ENCODE data around the gene TDRD7. TPM values are rescaled to one million over a fixed set of nuclear protein-coding genes. Genes with fewer than 3 reads are reported as not detected.

The TDRD7 gene
- total and polyA plus RNA-seq, 4 donors, result 12.1 to 20.6 (median 15.1) TPM

DNA sequence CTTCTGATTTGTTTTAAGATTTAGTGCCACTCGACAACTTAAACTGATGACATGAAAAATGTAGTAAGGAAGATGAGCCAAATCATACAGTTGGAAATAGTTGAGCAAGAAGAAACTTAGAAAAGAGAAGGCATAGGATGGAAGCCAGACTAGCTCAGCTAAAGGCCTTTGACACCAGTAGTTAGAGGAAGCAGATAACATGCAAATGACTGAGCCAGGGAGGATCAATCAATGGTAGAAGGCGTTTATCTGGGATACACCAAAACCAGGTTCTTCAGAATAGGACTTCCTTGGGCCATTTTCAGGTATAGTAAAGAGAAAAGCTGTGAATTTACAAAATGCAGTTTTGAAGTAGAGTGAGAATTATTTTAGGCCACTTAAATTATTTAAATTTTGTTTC, 3.2 kb downstream of the TDRD7 start:
- Histone ChIP-seq H3K27me3 (ENCODE audit: control insufficient read depth, insufficient read depth, low read length) (no peaks in the 10 kb centered on the region), H3K9me3 (ENCODE audit: control insufficient read depth, insufficient read depth, low read length) (no peaks in the 10 kb centered on the region), H3K27ac (ENCODE audit: low read depth, low read length) (no peak overlapping the region), H3K4me3 (ENCODE audit: low read depth, low read length) (no peak overlapping the region), H3K36me3 (ENCODE audit: control insufficient read depth, insufficient read depth, low read length) (no peaks in the 10 kb centered on the region), H3K4me1 (ENCODE audit: control insufficient read depth, insufficient read depth, low read length) (peaks cover 2% of the 10 kb centered on the region)
- WGBS (ENCODE audit: insufficient coverage), result 100% methylated on average over 1 of the region's 2 CpGs
- DNase-seq (ENCODE audit: low read depth in 4 of 6, low spot score in 6 of 6), result no peak

DNA sequence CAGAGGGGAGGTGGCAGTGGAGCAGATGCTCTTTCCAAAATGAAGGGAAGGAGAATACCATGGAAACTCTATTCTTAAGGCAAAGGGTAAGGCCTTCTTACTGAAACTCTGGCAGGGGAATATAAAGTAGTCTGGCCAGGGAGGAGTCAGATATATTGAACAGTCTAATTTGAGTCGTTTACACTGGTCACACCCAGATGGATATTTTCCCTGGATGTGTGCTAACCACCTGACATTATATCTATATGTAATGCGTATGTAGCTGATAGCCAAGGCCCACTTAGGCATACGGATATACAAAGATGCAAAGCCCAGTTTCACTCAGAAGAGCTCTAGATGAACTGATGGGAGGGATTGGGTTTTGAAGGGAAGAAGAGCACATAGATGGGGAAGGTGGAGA, 7.0 kb downstream of the TDRD7 start:
- H3K4me1 ChIP-seq (ENCODE audit: control insufficient read depth, insufficient read depth, low read length), result no peaks in the 10 kb centered on the region
- H3K9me3 ChIP-seq (ENCODE audit: control insufficient read depth, insufficient read depth, low read length), result no peaks in the 10 kb centered on the region
- no peak overlapping the region for H3K27ac ChIP-seq (ENCODE audit: low read depth, low read length)
- no peak overlapping the region for H3K4me3 ChIP-seq (ENCODE audit: low read depth, low read length)
- no peaks in the 10 kb centered on the region for H3K36me3 ChIP-seq (ENCODE audit: control insufficient read depth, insufficient read depth, low read length)
- DNase-seq (ENCODE audit: low read depth in 4 of 6, low spot score in 6 of 6), result no peak
- no peaks in the 10 kb centered on the region for H3K27me3 ChIP-seq (ENCODE audit: control insufficient read depth, insufficient read depth, low read length)
- 100% methylated on average over 1 of the region's 3 CpGs for WGBS (ENCODE audit: insufficient coverage)

DNA sequence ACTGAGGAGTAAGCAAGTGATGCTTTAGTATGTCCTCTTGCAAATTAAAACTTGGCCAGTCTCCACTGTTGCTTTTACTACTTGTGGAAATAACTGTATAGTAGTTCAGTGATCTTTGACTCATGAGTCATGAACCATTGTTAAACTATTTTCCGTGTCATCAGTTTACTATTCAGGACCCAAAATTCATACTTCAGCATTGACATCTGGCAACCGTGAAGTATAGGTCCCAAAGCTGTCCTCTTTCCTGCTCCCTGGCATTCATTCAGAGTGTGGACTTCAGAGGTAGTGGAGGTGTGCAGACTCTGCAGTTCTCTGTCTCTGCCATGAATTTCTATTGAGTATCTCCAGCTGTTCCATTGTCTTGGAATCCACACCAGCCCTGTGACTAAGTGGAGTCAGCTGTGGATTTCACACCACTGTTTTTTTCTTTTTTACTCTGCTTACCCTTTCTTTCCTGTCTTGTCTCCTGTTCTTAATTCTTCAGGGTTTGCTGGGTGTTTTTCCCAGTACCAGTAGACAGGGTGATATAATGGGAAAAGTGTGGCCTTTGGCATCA, 7.5 kb downstream of the TDRD7 start:
- H3K27ac ChIP-seq (ENCODE audit: low read depth, low read length), result no peak overlapping the region
- H3K9me3 ChIP-seq (ENCODE audit: control insufficient read depth, insufficient read depth, low read length), result no peaks in the 10 kb centered on the region
- H3K27me3 ChIP-seq (ENCODE audit: control insufficient read depth, insufficient read depth, low read length), result no peaks in the 10 kb centered on the region
- H3K4me1 ChIP-seq (ENCODE audit: control insufficient read depth, insufficient read depth, low read length), result no peaks in the 10 kb centered on the region
- 20% methylated on average over 1 of the region's 2 CpGs for WGBS (ENCODE audit: insufficient coverage)
- H3K36me3 ChIP-seq (ENCODE audit: control insufficient read depth, insufficient read depth, low read length), result no peaks in the 10 kb centered on the region
- no peak for DNase-seq (ENCODE audit: low read depth in 4 of 6, low spot score in 6 of 6)
- no peak overlapping the region for H3K4me3 ChIP-seq (ENCODE audit: low read depth, low read length)

DNA sequence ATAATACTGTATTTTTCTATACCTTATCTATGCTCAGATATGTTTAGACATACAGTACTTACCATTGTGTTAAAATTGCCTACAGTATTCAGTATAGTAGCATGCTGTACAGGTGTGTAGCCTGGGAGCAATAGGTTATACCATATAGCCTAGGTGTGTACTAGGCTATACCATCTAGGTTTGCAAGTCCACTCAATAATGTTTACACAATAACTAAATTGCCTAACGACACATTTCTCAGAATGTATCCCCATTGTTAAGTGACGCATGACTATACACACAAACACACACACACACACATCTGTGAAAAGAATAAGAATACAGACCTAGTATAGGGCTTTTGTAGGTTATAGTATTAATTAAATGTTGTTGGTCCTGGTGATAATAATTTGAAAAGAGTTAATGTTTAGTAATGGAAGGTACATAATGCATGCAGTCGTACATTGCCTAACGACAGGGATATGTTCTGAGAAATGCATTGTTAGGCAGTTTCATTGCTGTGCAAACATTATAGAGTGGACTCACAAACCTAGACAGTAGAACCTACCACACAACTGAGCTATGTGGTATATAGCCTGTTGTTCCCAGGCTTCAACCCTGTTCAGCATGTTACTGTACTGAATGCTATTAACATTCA, 13.6 kb downstream of the TDRD7 start:
- H3K27me3 ChIP-seq (ENCODE audit: control insufficient read depth, insufficient read depth, low read length), result no peaks in the 10 kb centered on the region
- no peak for DNase-seq (ENCODE audit: low read depth in 4 of 6, low spot score in 6 of 6)
- H3K9me3 ChIP-seq (ENCODE audit: control insufficient read depth, insufficient read depth, low read length), result no peaks in the 10 kb centered on the region
- peaks cover 2% of the 10 kb centered on the region for H3K36me3 ChIP-seq (ENCODE audit: control insufficient read depth, insufficient read depth, low read length)
- H3K4me1 ChIP-seq (ENCODE audit: control insufficient read depth, insufficient read depth, low read length), result no peaks in the 10 kb centered on the region
- H3K27ac ChIP-seq (ENCODE audit: low read depth, low read length), result no peak overlapping the region
- no peak overlapping the region for H3K4me3 ChIP-seq (ENCODE audit: low read depth, low read length)
- 100% methylated on average over 1 of the region's 4 CpGs for WGBS (ENCODE audit: insufficient coverage)

DNA sequence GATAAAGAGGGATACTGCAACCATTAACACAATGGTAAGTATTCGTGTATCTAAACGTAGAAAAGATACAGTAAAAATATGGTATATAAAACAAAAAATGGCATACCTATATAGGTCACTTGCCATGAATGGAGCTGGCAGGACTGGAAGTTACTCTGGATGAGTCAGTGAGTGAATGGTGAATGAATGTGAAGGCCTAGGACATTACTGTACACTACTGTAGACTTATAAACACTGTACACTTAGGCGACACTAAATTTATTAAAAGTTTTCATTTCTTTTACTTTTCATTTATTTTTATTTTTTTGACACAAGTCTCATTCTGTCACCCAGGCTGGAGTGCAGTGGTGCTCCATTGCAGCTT, 14.1 kb downstream of the TDRD7 start:
- no peak for DNase-seq (ENCODE audit: low read depth in 4 of 6, low spot score in 6 of 6)
- no peaks in the 10 kb centered on the region for H3K27me3 ChIP-seq (ENCODE audit: control insufficient read depth, insufficient read depth, low read length)
- peaks cover 2% of the 10 kb centered on the region for H3K36me3 ChIP-seq (ENCODE audit: control insufficient read depth, insufficient read depth, low read length)
- H3K9me3 ChIP-seq (ENCODE audit: control insufficient read depth, insufficient read depth, low read length), result no peaks in the 10 kb centered on the region
- H3K27ac ChIP-seq (ENCODE audit: low read depth, low read length), result no peak overlapping the region
- no peaks in the 10 kb centered on the region for H3K4me1 ChIP-seq (ENCODE audit: control insufficient read depth, insufficient read depth, low read length)
- no peak overlapping the region for H3K4me3 ChIP-seq (ENCODE audit: low read depth, low read length)
- whole genome bisulfite sequencing (ENCODE audit: insufficient coverage), result no CpG with 5 or more reads among the region's 3 CpGs

DNA sequence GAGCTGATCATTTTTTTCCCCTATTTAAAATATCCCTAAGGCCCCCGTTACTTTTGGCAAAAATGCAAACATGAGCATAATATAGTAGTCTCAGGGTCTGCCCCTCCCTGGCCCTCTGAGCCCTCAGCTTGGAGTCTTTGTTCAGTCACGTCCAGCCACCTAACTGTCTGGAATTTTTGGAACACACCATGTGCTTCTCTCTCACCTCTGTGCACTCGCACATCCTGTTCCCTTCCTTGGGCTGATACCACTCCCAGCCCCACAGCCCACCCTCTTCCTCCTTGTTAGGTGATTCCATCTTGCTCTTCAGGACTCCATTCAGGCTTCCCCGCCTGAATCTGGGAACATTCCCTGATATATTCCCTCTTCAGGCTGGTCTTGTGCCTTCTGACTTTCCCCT, 16.0 kb downstream of the TDRD7 start:
- no peak overlapping the region for H3K27ac ChIP-seq (ENCODE audit: low read depth, low read length)
- H3K36me3 ChIP-seq (ENCODE audit: control insufficient read depth, insufficient read depth, low read length), result peaks cover 2% of the 10 kb centered on the region
- WGBS (ENCODE audit: insufficient coverage), result 82% methylated on average over 3 of the region's 4 CpGs
- DNase-seq (ENCODE audit: low read depth in 4 of 6, low spot score in 6 of 6), result no peak
- H3K27me3 ChIP-seq (ENCODE audit: control insufficient read depth, insufficient read depth, low read length), result no peaks in the 10 kb centered on the region
- no peaks in the 10 kb centered on the region for H3K9me3 ChIP-seq (ENCODE audit: control insufficient read depth, insufficient read depth, low read length)
- no peaks in the 10 kb centered on the region for H3K4me1 ChIP-seq (ENCODE audit: control insufficient read depth, insufficient read depth, low read length)
- no peak overlapping the region for H3K4me3 ChIP-seq (ENCODE audit: low read depth, low read length)

DNA sequence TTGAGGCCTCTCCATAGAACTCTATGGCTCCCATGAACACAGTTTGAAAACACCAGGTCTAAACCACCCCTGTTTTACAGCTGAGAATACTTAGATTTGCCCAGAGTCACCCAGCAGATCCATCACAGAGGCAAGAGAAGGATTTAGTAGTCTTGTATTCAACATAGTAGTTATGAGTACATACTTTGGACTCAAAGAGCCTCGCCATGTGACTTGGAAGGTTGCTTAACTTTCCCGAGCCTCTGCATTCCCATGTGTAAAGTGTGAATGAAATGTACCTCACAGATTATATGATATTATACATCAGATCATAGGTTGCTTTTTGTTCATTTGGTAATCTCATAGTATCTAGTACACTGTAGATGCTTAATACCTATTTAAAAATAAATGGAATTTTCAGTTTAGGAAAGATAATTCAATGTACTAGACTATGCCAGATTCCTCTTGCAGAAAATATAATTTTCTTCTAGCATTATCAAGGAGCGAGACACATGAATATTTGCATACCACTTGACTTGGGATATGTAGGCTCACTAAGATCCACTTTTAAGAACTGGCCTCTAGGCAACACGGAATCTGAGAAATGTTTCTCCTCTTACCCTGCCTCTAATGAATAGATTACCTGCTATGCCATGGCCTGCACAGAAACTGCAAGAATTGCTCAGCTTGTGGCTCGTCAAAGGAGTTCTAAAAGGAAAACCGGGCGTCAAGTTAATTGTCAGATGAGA, 18.6 kb downstream of the TDRD7 start:
- H3K27ac ChIP-seq (ENCODE audit: low read depth, low read length), result no peak overlapping the region
- H3K27me3 ChIP-seq (ENCODE audit: control insufficient read depth, insufficient read depth, low read length), result no peaks in the 10 kb centered on the region
- 94% methylated on average over 3 of the region's 7 CpGs for WGBS (ENCODE audit: insufficient coverage)
- no peaks in the 10 kb centered on the region for H3K9me3 ChIP-seq (ENCODE audit: control insufficient read depth, insufficient read depth, low read length)
- no peaks in the 10 kb centered on the region for H3K4me1 ChIP-seq (ENCODE audit: control insufficient read depth, insufficient read depth, low read length)
- peak in 1 of 6 donors; percentile 53 for DNase-seq (ENCODE audit: low read depth in 4 of 6, low spot score in 6 of 6)
- H3K4me3 ChIP-seq (ENCODE audit: low read depth, low read length), result no peak overlapping the region
- H3K36me3 ChIP-seq (ENCODE audit: control insufficient read depth, insufficient read depth, low read length), result peaks cover 2% of the 10 kb centered on the region

DNA sequence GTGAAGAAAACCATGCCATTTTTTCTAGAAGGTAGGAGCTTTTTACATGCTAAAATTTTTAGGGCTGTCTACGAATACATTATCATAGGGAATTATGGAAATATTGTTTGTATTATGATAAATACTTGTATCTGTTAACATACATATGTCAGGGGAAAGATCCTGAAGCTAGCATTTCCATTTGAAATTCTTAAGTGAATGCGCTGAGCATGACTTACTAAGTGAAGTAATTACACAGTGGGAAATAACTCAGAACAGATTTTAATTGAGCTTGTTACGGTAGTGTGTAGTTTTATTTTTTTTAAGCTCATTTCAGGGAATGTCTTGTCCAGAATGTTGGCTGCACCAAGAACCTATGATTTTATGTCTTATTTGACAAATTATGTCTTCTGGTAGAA, 19.1 kb downstream of the TDRD7 start:
- Histone ChIP-seq H3K4me1 (ENCODE audit: control insufficient read depth, insufficient read depth, low read length) (no peaks in the 10 kb centered on the region), H3K27ac (ENCODE audit: low read depth, low read length) (no peak overlapping the region), H3K9me3 (ENCODE audit: control insufficient read depth, insufficient read depth, low read length) (no peaks in the 10 kb centered on the region), H3K27me3 (ENCODE audit: control insufficient read depth, insufficient read depth, low read length) (no peaks in the 10 kb centered on the region), H3K4me3 (ENCODE audit: low read depth, low read length) (no peak overlapping the region), H3K36me3 (ENCODE audit: control insufficient read depth, insufficient read depth, low read length) (peaks cover 2% of the 10 kb centered on the region)
- no CpG with 5 or more reads among the region's 3 CpGs for WGBS (ENCODE audit: insufficient coverage)
- peak in 2 of 6 donors; percentile 30 to 74 for DNase-seq (ENCODE audit: low read depth in 4 of 6, low spot score in 6 of 6)

DNA sequence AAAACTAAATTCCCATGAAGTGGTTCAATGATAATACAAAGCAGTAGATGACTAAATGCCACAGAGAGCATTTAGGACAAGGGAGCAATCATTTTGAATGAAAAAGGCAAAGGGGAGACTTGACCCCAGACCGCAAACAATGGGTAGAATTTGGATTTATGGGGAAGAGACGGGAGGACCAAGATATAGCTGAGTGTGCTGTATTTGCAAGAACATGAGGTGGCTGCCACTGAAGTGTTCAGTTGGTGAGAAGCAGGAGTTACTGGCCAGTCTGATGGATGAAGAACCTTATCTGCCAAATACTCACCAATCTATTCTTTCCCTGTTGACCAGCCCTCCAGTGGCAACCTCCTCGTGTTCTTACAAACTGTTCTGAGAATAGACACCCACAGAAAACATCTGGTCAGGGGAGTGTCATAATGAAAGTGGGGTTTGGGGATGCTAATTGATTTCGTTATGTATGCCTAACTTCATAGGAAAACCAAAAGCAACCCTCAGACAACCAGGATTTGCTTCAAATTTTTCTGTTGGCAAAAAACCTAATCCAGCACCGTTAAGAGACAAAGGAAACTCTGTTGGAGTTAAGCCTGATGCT, 19.8 kb downstream of the TDRD7 start:
- no peak overlapping the region for H3K27ac ChIP-seq (ENCODE audit: low read depth, low read length)
- H3K36me3 ChIP-seq (ENCODE audit: control insufficient read depth, insufficient read depth, low read length), result peaks cover 2% of the 10 kb centered on the region
- no peaks in the 10 kb centered on the region for H3K27me3 ChIP-seq (ENCODE audit: control insufficient read depth, insufficient read depth, low read length)
- no peaks in the 10 kb centered on the region for H3K4me1 ChIP-seq (ENCODE audit: control insufficient read depth, insufficient read depth, low read length)
- 90% methylated on average over 2 of the region's 5 CpGs for WGBS (ENCODE audit: insufficient coverage)
- no peak overlapping the region for H3K4me3 ChIP-seq (ENCODE audit: low read depth, low read length)
- DNase-seq (ENCODE audit: low read depth in 4 of 6, low spot score in 6 of 6), result no peak
- H3K9me3 ChIP-seq (ENCODE audit: control insufficient read depth, insufficient read depth, low read length), result no peaks in the 10 kb centered on the region

Data from spinal cord (tissue), 10 donors.